T-cell (primary cell): ENCODE data around the gene RARRES1. TPM values are rescaled to one million over a fixed set of nuclear protein-coding genes. Genes with fewer than 3 reads are reported as not detected.
A peak's percentile ranks its signal among the peaks of the same experiment; 100 is the strongest.

Source experiments
- ATAC-seq, 4 experiments: fragments of 200-7000 bp in 3 of 4; fragments of 150-1000 bp in 1 of 4; cut with Tn5 transposase; replicated peaks in 1 of 4; 1 replicate in 3 of 4; 2 replicates in 1 of 4; pipeline ENCODE4 v1.10.0; 2021; ENCODE audit warnings: moderate library complexity in 3 of 4, mild to moderate bottlenecking in 2 of 4, moderate number of reproducible peaks in 1 of 4
- CTCF ChIA-PET, 2 donors: fragments of 300-600 bp; sonication (Branson Sonifier 250); formaldehyde crosslinking; loops; one replicate each; lab custom pipeline; 2022; ENCODE audit warnings: antibody characterized with exemption in 2 of 2; lab: Charles Lee
- POLR2A ChIA-PET, 2 donors: fragments of 300-600 bp; sonication (Branson Sonifier 250); formaldehyde crosslinking; loops; one replicate each; lab custom pipeline; 2022; ENCODE audit warnings: antibody characterized with exemption in 2 of 2; lab: Charles Lee
- DNase-seq, 35 experiments: peaks; one replicate each; pipeline versions ENCODE4 v3.0.0 to v3.0.0-alpha.2; 2013 to 2023
- H3K27ac ChIP-seq: one replicate; pipeline ENCODE4 v1.5.1; 2013; ENCODE audit warnings: low read length
- H3K27me3 ChIP-seq, 2 experiments: replicated peaks in 1 of 2; 1 replicate in 1 of 2; 2 replicates in 1 of 2; pipeline versions ENCODE4 v1.6.1 to v1.7.0; 2013; ENCODE audit warnings: low read length in 1 of 2, mixed read lengths in 1 of 2; ENCODE audit not compliant: control insufficient read depth in 2 of 2, insufficient read depth in 2 of 2; ENCODE audit errors: extremely low read depth in 1 of 2
- H3K36me3 ChIP-seq, 2 donors: 1 replicate in 1 of 2; 2 replicates in 1 of 2; pipeline versions ENCODE4 v1.6.1 to v1.7.0; 2013; ENCODE audit warnings: low read length in 1 of 2; ENCODE audit not compliant: control insufficient read depth in 2 of 2, insufficient read depth in 1 of 2; ENCODE audit errors: extremely low read depth in 1 of 2
- H3K4me1 ChIP-seq, 2 experiments: 1 replicate in 1 of 2; 2 replicates in 1 of 2; pipeline versions ENCODE4 v1.6.1 to v1.7.0; 2013; ENCODE audit warnings: low read length in 2 of 2, mixed read lengths in 1 of 2; ENCODE audit not compliant: insufficient read depth in 2 of 2, control insufficient read depth in 1 of 2; ENCODE audit errors: extremely low read depth in 1 of 2
- H3K4me3 ChIP-seq, 2 donors: 1 replicate in 1 of 2; 2 replicates in 1 of 2; pipeline versions ENCODE4 v1.5.1 to v1.7.0; 2013; ENCODE audit warnings: mild to moderate bottlenecking in 2 of 2, low read length in 1 of 2, moderate library complexity in 1 of 2; ENCODE audit not compliant: control insufficient read depth in 1 of 2; ENCODE audit errors: extremely low read depth in 1 of 2
- H3K9me3 ChIP-seq: 2 replicates; pipeline ENCODE4 v1.7.0; 2013
- H3K27ac Mint-ChIP-seq, 2 donors: one replicate each; pipeline ENCODE4 v1.8.0; 2020 to 2021; ENCODE audit warnings: mild to moderate bottlenecking in 2 of 2, mixed read lengths in 2 of 2
- H3K27me3 Mint-ChIP-seq, 2 donors: one replicate each; pipeline ENCODE4 v1.8.0; 2021 to 2022; ENCODE audit warnings: mixed read lengths in 2 of 2
- H3K36me3 Mint-ChIP-seq: one replicate; pipeline ENCODE4 v1.8.0; 2021; ENCODE audit warnings: mixed read lengths
- H3K4me1 Mint-ChIP-seq, 3 donors: one replicate each; pipeline ENCODE4 v1.8.0; 2020 to 2022; ENCODE audit warnings: mixed read lengths in 3 of 3, mild to moderate bottlenecking in 1 of 3
- H3K4me3 Mint-ChIP-seq, 3 donors: one replicate each; pipeline ENCODE4 v1.8.0; 2020 to 2022; ENCODE audit warnings: mild to moderate bottlenecking in 3 of 3, mixed read lengths in 3 of 3, moderate library complexity in 3 of 3
- H3K9me3 Mint-ChIP-seq, 3 donors: one replicate each; pipeline ENCODE4 v1.8.0; 2020 to 2022; ENCODE audit warnings: mixed read lengths in 3 of 3
- WGBS: methylation state at CpG from one replicate; pipeline ENCODE4 v1.1.5; 2013; ENCODE audit warnings: missing lambda C conversion rate; ENCODE audit not compliant: insufficient coverage; 5-methylcytosine and 5-hydroxymethylcytosine counted together
- total RNA-seq, 35 experiments: library from RNA in 6 of 35; stranded (reverse) in 6 of 35; fragments of 120-200 nt in 1 of 35; gene quantifications; one replicate each; pipeline versions ENCODE4 v1.2.1 to v1.2.4 and lab custom pipeline; 2013 to 2026

The RARRES1 gene
- total RNA-seq, 5 donors from 2014 or later (not counting 1 experiment from before 2014, with no cell fraction given): not detected

DNA sequence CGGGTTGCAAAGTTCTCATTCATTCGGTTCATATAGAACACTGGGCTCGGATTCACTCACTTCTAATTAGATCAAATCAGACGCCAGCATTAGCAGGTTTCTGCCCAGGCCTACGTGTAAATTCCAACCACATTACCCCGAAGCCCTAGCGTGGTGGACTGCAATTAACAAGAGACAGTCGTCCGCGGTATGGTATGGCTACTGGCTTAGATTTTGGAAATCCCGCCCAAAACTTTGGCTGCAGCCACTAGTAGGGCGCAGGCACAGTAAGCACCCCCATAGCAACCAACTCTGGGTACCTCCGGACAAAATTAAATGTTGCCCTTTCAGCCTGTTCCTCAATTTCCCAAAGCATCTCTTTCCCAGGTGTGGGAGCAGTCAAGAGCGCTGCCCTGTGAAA is 771 bp downstream of the RARRES1 start:
- POLR2A ChIA-PET: no interaction called here
- ATAC-seq: no peak
- H3K27me3 Mint-ChIP-seq: peaks cover 5 to 8% of the 10 kb centered on the region in 2 donors
- H3K27ac Mint-ChIP-seq: no peak overlapping the region
- no peak overlapping the region for H3K27ac ChIP-seq
- peak overlapping the region; percentile 54 to 64 (median 60) for H3K4me3 Mint-ChIP-seq
- WGBS: 83% methylated on average over 13 of the region's 14 CpGs
- H3K27me3 ChIP-seq: peaks cover 0 to 26% of the 10 kb centered on the region in 2 experiments
- DNase-seq: no peak
- H3K36me3 ChIP-seq: peaks cover 0 to 4% of the 10 kb centered on the region in 2 donors
- CTCF ChIA-PET: interaction anchor here in 1 of 2 donors (1.0 kb wide), 1 partner anchor 26 kb away, joined by 3 read pairs; no protein-coding TSS in a partner anchor
- H3K9me3 Mint-ChIP-seq: peaks cover 0 to 9% (median 7%) of the 10 kb centered on the region in 3 donors
- H3K9me3 ChIP-seq: no peaks in the 10 kb centered on the region
- peaks cover 3 to 16% of the 10 kb centered on the region in 2 experiments for H3K4me1 ChIP-seq
- peaks cover 19 to 29% (median 23%) of the 10 kb centered on the region in 3 donors for H3K4me1 Mint-ChIP-seq
- peak overlapping the region; percentile 22 to 42 for H3K4me3 ChIP-seq
- peaks cover 9% of the 10 kb centered on the region for H3K36me3 Mint-ChIP-seq

DNA sequence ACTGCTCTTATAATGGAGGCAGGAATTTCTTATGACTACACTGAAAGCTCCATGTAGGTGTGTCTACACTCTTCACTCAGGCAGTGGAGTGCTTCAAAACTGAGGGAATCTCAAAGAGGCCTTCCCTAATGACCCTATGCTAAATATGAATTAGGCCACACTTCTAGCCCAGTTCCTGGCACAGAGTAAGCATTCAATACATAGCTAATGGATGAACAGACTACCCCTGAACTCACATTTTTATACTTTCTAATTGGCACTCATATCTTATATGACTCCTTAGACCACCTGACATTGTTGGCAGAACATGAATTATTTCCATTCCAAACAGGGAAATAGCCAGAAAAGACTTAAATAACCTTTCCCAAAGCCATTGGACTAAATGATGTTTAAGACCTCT is 3.4 kb downstream of the RARRES1 start:
- H3K9me3 ChIP-seq: no peaks in the 10 kb centered on the region
- peaks cover 5 to 8% of the 10 kb centered on the region in 2 donors for H3K27me3 Mint-ChIP-seq
- peaks cover 29 to 44% (median 33%) of the 10 kb centered on the region in 3 donors for H3K4me1 Mint-ChIP-seq
- H3K9me3 Mint-ChIP-seq: no peaks in the 10 kb centered on the region
- H3K4me3 Mint-ChIP-seq: no peak overlapping the region
- no peaks in the 10 kb centered on the region for H3K36me3 Mint-ChIP-seq
- peaks cover 0 to 26% of the 10 kb centered on the region in 2 experiments for H3K27me3 ChIP-seq
- DNase-seq: no peak
- no peak overlapping the region for H3K4me3 ChIP-seq
- H3K36me3 ChIP-seq: no peaks in the 10 kb centered on the region
- H3K27ac Mint-ChIP-seq: no peak overlapping the region
- CTCF ChIA-PET: interaction anchor here (1.2 to 2.7 kb wide), 5 partner anchors 13 to 73 kb away, joined by 3 to 47 read pairs (median 4); partner anchors contain the start of gene MFSD1 (in 1 of the 2)
- H3K27ac ChIP-seq: no peak overlapping the region
- H3K4me1 ChIP-seq: peaks cover 3 to 16% of the 10 kb centered on the region in 2 experiments
- POLR2A ChIA-PET: interaction anchor here in 1 of 2 donors (0.5 kb wide), 1 partner anchor 1757 kb away, joined by 9 read pairs; no protein-coding TSS in a partner anchor
- ATAC-seq: no peak

DNA sequence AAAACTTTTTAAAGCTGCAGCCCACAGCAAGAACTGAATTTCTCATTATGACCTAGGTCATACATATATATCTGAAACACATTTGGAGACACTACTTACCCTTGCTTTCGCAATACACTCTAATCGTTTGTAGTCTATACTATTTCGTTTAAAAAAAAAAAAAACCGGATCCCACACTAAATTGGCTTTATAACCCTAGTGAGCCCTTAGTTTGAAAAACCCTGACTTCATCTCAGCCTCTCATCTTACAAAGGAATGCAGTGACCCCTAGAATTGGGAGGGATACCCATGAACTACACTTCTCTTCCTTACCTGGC is 4.2 kb downstream of the RARRES1 start:
- Histone ChIP-seq H3K4me3 (peak overlapping the region in 1 of 2 donors; percentile 8), H3K36me3 (no peaks in the 10 kb centered on the region), H3K27ac (no peak overlapping the region), H3K9me3 (no peaks in the 10 kb centered on the region), H3K4me1 (peaks cover 3 to 24% of the 10 kb centered on the region in 2 experiments), H3K27me3 (peaks cover 0 to 26% of the 10 kb centered on the region in 2 experiments)
- ChIA-PET CTCF (interaction anchor here (0.6 to 2.7 kb wide), 22 partner anchors 10 to 719 kb away, joined by 3 to 47 read pairs (median 4); partner anchors contain the start of genes GFM1 (in 1 of the 2) and MFSD1 (in 1 of the 2)), POLR2A (no interaction called here)
- no peak overlapping the region for H3K27ac Mint-ChIP-seq
- WGBS: 80% methylated on average over 2 of the region's 4 CpGs
- ATAC-seq (peak in 1 of 4 experiments; percentile 33), DNase-seq (no peak)
- H3K4me1 Mint-ChIP-seq: peaks cover 34 to 53% (median 41%) of the 10 kb centered on the region in 3 donors
- no peaks in the 10 kb centered on the region for H3K9me3 Mint-ChIP-seq
- no peaks in the 10 kb centered on the region for H3K36me3 Mint-ChIP-seq
- peaks cover 5 to 7% of the 10 kb centered on the region in 2 donors for H3K27me3 Mint-ChIP-seq
- H3K4me3 Mint-ChIP-seq: peak overlapping the region; percentile 22 to 50 (median 41)

DNA sequence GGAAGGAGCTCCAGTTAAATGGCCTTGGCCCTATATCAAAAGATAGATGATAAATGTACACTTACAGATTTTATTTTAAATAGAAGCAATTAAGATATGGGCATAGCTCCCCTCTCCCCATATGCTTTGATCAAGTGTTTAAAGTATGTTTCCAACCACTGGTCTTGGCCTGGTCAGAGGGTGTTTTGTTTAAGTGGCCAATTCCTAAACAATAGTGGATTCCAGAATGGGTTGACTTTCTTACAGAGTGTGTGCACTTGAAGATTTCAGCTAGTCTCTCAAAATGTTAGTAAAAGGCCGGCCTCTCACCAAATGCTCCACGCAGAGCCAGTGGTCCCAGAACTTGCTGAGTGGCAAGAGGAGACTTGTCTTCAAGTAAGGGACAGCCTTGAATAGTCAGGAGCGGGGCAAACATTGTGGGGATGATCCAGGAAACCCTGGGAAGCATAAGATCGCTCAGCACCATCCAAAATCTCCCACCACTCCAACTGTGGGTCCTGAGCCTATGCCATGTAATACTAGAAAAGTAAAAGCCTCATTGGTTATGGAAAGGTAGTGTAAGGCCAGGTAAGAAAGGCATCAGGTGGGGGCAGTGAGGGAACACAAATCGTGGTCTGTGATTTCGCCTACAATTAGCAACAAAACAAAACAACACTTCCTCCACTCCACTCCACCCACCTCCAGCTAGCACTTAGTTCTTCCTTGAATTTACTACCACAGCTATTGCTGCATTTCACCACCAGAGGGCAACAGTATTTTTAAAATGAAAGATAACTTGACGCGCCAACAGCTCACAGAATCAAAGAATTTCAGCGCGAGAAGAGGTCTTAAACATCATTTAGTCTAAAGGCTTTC is 4.8 kb downstream of the RARRES1 start:
- peak; percentile 63 to 73 (median 70) for ATAC-seq
- Mint-ChIP-seq H3K27me3 (peaks cover 5 to 7% of the 10 kb centered on the region in 2 donors), H3K9me3 (no peaks in the 10 kb centered on the region), H3K27ac (peak overlapping the region; percentile 55 to 68), H3K4me1 (peaks cover 39 to 57% (median 45%) of the 10 kb centered on the region in 3 donors), H3K4me3 (peak overlapping the region; percentile 22 to 47 (median 41)), H3K36me3 (no peaks in the 10 kb centered on the region)
- 37% methylated on average over 6 of the region's 10 CpGs for WGBS
- Histone ChIP-seq H3K9me3 (no peaks in the 10 kb centered on the region), H3K4me3 (peak overlapping the region in 1 of 2 donors; percentile 8), H3K27me3 (peaks cover 0 to 20% of the 10 kb centered on the region in 2 experiments), H3K36me3 (no peaks in the 10 kb centered on the region), H3K27ac (no peak overlapping the region), H3K4me1 (peaks cover 5 to 25% of the 10 kb centered on the region in 2 experiments)
- DNase-seq: peak in 30 of 35 experiments; percentile 10 to 76 (median 34)
- ChIA-PET POLR2A (interaction anchor here in 1 of 2 donors (0.6 kb wide), 1 partner anchor 29 kb away, joined by 5 read pairs; no protein-coding TSS in a partner anchor), CTCF (interaction anchor here (0.5 to 2.7 kb wide), 35 partner anchors 8 to 719 kb away, joined by 3 to 47 read pairs (median 3); partner anchors contain the start of genes MFSD1 (in 2 of the 2), GFM1 (in 1 of the 2) and LXN (in 1 of the 2))

DNA sequence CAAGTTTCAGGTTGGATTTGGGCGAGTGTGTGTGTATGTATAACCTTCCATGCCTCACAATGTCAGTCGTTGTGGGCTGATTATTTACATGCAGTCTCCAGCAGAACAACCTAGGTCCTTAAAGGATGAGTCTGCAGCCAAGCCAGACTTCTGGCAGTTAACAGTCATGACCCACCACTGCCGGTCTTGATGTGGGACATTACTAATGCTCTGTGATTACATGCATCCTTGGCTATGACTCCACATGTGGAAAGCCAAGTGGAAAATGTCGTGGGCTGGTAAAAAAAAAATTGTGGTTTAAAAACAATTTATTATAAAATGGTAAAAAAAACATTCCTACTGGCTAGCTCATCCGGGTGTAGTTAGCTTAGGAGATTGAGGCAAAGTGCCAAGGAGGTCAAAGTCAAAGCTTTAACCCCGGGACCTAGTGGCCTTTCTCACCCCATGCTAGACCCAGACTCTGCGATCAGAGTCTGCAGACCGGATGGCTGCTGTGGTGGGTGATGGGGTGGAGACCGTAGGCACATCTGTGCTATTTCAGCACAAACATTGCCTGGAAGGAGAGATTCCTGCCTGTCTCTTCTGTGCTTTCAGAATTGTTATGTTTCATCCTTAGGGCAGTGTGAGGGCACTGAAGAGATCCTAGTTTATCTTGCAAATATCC is 6.8 kb downstream of the RARRES1 start:
- Histone ChIP-seq H3K27ac (no peak overlapping the region), H3K36me3 (no peaks in the 10 kb centered on the region), H3K4me3 (no peak overlapping the region), H3K27me3 (peaks cover 0 to 8% of the 10 kb centered on the region in 2 experiments), H3K4me1 (peaks cover 13 to 31% of the 10 kb centered on the region in 2 experiments), H3K9me3 (no peaks in the 10 kb centered on the region)
- H3K4me3 Mint-ChIP-seq: no peak overlapping the region
- 67% methylated on average over 2 of the region's 9 CpGs for WGBS
- H3K36me3 Mint-ChIP-seq: peaks cover 8% of the 10 kb centered on the region
- H3K27me3 Mint-ChIP-seq: peaks cover 0 to 2% of the 10 kb centered on the region in 2 donors
- ChIA-PET CTCF (interaction anchor here (0.6 to 1.1 kb wide), 4 partner anchors 39 to 499 kb away, joined by 3 to 9 read pairs (median 4); no protein-coding TSS in a partner anchor), POLR2A (no interaction called here)
- H3K9me3 Mint-ChIP-seq: no peaks in the 10 kb centered on the region
- peaks cover 48 to 68% (median 56%) of the 10 kb centered on the region in 3 donors for H3K4me1 Mint-ChIP-seq
- DNase-seq: no peak
- H3K27ac Mint-ChIP-seq: peak overlapping the region; percentile 80 to 91
- no peak for ATAC-seq
